GM04503 (cell line): ENCODE measurements around the gene EPN3.

Experiments used
- DNase-seq: peaks from one replicate; pipeline ENCODE4 v3.0.0-alpha.2; 2012; ENCODE audit warnings: low read depth

EPN3 gene

DNA sequence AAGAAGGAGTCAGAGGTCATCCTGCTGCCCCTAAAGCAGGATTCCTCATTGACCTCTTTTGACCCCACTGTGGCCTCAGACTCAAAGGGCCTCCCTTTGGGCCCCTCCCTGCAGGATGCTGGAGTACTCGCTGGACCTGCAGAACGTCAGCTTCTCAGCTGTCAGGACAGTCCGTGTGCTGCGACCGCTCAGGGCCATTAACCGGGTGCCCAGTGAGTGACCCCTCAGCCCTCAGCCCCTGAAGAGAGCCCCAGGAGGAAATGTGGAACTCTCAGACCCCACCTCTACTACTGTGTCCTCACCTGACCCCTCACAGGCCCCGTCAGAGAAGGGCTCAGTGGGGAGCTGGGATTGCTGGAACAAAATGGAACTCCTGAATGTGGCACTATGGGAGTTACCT, 37.1 kb downstream of the EPN3 start:
- no peak for DNase-seq

DNA sequence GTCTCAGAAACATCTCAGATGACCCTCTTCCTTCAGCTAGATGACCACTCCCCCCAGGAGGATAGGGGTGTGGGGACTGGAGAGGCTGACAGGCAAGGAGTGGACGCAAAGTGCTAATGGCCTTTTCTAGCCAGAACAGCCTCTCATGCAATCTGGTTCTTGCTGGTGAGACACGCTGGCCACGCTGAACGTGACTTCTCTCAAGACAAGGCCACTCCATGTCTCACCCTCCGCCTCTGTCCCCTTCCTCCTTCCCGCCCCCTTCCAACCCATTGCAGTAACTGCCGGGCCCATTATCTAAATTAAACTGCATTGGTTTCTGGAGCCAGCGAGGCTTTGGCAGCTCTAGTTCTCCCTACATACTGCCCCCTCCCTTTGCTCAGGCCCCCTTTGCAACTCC, 37.5 kb downstream of the EPN3 start:
- no peak for DNase-seq

DNA sequence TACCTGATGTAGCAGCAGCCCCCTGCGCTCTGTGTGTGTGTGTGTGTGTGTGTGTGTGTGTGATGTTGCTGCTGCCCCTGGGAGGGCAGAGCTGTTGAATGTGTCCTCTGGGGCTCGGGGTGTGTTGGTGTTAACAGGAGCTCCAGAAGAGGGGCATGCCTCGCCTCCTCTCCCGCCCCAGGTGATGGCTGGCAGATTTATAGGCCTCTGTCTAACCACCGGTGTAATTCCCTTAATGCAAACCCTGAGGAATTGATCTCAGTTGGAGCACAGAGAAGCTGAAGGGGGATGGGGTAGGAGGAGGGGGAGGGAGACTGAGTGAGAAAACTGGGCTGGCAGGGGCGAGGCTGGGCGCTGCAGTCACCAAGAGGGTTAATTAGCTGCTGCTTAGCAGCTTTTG, 38.0 kb downstream of the EPN3 start:
- DNase-seq: no peak

- no peak for DNase-seq
Observed at GRCh38 chr17:50571681-50572080, 39.1 kb downstream of the EPN3 start.

DNA sequence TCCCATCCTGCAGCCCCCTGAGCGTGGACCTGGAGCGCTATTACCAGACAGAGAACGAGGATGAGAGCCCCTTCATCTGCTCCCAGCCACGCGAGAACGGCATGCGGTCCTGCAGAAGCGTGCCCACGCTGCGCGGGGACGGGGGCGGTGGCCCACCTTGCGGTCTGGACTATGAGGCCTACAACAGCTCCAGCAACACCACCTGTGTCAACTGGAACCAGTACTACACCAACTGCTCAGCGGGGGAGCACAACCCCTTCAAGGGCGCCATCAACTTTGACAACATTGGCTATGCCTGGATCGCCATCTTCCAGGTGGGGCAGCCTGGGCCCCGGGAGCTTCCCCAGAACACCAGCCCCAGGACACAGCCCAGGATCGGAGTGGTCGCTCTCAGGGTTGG, 40.0 kb downstream of the EPN3 start:
- DNase-seq: no peak

DNA sequence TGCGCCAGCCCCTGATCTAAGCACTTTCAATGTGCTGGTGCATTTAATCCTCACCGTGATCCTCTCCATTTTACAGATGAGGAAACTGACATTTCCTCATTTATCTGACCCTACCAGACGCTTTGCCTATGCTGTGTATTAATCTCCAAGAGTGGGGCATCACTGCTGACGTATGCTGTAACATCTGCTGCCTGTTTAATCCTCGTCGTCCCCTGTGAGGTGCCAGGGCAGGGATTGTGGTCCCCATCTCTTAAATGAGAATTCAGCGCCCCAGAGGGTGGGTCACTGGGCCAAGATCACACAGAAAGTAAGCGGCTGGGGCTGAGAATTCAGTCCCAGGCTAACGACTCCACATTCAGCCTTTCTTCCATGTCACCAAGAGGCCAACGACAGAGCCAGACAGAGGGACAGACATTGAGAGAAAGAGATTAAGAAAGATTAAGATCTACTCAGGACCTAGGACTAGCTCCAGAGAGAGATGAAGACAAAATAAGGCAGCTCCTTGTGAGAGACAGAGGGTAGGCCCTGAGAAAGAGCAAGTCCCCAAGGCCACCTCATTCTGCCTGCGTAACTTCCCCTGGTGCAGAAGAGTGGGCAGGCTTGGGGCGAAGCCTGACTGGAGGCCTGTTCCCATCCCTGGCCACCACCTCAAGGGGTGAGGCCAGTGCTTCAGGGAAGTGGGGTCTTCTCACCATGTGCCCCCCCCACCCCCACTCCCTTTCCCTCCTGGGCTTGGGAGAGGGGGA, 41.5 kb downstream of the EPN3 start:
- no peak for DNase-seq

- DNase-seq: no peak
Observed at GRCh38 chr17:50575581-50576210, 43.2 kb downstream of the EPN3 start.

DNA sequence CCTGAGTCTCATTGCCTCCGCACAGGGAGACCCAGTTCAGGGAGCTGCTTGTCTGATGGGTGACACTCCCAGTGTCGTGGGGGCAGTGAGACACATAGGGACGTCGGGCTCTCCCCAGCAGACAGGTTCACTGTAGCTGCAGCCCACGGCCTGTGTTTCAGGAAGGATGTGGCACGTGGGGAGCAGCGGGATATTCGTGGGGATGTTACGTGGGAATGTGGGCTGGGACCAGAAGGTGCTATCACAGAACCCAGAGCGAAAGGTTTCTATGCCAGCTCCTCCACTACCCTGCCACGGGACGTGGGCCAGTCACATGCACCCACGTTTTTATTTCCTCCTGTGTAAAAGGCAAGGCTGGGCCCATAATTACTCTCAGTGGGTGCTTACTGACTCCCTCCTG, 44.3 kb downstream of the EPN3 start:
- DNase-seq: no peak

- DNase-seq: no peak
Observed at GRCh38 chr17:50577451-50577954, 45.0 kb downstream of the EPN3 start.

DNA sequence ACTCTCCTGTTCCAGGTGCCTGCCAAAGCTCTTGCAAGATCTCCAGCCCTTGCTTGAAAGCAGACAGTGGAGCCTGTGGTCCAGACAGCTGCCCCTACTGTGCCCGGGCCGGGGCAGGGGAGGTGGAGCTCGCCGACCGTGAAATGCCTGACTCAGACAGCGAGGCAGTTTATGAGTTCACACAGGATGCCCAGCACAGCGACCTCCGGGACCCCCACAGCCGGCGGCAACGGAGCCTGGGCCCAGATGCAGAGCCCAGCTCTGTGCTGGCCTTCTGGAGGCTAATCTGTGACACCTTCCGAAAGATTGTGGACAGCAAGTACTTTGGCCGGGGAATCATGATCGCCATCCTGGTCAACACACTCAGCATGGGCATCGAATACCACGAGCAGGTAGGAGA, 45.6 kb downstream of the EPN3 start:
- DNase-seq: no peak

- DNase-seq: no peak
Observed at GRCh38 chr17:50579399-50579798, 46.9 kb downstream of the EPN3 start.

DNA sequence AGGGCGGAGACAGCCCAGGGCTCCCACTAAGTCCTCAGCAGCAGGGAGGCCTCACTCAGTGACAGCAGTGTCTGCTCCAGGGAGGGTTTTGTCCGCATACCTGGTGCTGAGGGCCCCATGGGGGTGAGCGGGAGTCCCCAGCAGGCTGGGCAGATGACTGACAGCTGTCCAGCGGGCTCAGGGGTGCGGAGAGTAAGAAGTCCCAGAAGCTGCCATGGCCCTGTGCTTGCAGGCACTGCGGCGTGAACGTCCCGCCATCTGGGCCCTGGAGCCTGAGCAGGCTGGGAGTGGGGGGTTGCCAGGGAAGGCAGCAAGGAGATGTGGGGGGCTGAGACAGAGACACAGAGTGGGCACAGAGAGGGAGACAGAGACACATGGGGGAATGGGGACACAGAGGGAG, 48.1 kb downstream of the EPN3 start:
- DNase-seq: no peak

GRCh38 chr17:50581316-50581715, 48.8 kb downstream of the EPN3 start:
- no peak for DNase-seq

DNA sequence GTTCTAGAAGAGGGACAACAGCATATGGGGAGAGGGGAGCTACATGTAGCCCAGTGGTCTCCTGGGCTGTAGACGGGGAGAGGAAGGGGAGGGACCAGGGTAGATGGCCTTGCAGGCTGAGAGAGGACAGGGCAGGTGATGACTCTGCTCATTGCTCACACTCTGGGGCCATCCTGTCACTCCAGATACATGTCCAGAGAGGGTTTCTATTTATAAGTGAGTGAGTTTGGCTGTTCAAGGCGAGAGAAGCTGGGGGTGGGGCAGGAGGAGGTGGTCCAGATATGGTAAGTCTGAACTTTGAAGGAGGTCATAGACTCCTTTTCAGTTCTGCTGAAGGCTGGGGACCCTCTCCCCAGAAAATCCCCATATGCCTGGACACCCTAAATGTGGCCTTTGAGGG, 50.2 kb downstream of the EPN3 start:
- no peak for DNase-seq

DNA sequence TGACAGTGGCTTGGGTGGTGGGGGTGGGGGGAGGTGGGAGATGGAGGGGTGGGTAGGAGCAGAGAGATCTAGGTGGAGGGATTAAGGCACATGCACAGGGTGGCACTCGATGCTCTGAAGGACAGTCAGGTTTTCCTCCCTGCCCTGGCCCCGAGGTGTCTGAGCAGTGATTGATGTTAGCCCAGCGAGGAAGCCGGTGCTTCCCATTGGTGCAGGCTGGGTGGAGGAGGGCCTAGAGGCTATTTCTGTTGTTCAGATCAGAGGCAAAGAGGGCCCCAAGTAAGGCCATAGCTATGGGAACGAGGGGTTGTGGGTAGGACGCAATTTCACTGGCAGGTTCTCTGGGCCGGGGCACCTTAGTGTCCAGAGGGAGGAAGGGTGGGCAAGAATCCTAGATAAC, 51.1 kb downstream of the EPN3 start:
- DNase-seq: no peak

DNA sequence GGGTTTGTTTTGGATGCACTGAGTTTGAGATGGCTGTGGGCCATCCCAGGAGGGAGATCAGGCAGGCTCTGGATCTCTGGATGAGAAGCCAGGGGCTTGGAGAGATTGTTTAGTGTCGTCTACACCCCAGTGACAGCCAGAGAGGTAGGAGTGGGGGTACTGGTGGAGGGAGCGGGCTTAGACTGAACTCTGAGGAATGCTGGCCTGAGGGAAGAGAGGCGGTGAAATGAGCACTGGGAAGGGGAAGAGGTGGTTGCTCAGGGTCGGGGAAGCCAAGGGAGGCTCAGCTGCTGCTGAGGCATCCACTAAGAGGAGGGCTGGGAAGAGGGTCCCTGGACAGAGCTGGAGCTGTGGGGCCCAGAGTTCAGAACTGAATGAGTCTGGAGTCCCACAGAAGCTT, 51.6 kb downstream of the EPN3 start:
- no peak for DNase-seq

- DNase-seq: no peak
Observed at GRCh38 chr17:50584749-50585148, 52.2 kb downstream of the EPN3 start.

DNA sequence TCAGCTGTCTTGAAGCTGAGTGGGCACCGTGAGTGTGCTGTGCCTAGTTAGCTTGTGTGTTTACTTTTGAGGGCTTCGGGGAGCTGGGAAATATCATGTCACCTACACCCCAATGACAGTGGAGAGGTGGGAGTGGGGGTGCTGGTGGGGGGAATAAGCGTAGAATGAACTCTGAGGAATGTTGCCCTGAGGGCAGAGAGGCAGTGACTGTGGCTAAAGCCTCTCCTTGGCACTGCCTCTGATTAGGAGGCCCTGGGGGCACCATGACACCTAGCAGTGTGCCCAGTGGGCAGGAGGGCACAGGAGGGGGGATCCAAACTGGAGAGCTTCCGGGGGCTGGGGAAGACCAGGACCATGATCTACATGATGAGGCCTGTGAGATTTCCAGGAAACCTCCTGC, 52.8 kb downstream of the EPN3 start:
- DNase-seq: no peak

GRCh38 chr17:50585891-50586290, 53.4 kb downstream of the EPN3 start:
- no peak for DNase-seq

GRCh38 chr17:50586421-50587247, 54.1 kb downstream of the EPN3 start:
- DNase-seq: no peak

GRCh38 chr17:50587571-50587970, 55.0 kb downstream of the EPN3 start:
- DNase-seq: no peak

GRCh38 chr17:50588391-50589049, 56.0 kb downstream of the EPN3 start:
- no peak for DNase-seq
